Panc1 (cell line): ENCODE results near the gene VWDE. TPM values are rescaled to one million over a fixed set of nuclear protein-coding genes. Genes with fewer than 3 reads are reported as not detected.

Source experiments
- ATAC-seq: fragments of 200-7000 bp; cut with Tn5 transposase; 2 replicates; pipeline ENCODE4 v1.9.1; 2020; ENCODE audit warnings: mild to moderate bottlenecking, moderate library complexity
- BruUV-seq: library from RNA; stranded (reverse); fragments of 400-500 nt; replicated peaks from 2 replicates; lab custom pipeline; 2021; lab: Mats Ljungman, UMichigan
- CTCF ChIA-PET: fragments of 300-600 bp; sonication (Branson Sonifier 250); formaldehyde crosslinking; loops from one replicate; lab custom pipeline; 2022; ENCODE audit warnings: antibody characterized with exemption; lab: Charles Lee
- POLR2A ChIA-PET: fragments of 300-600 bp; sonication (Branson Sonifier 250); formaldehyde crosslinking; loops from one replicate; lab custom pipeline; 2022; ENCODE audit warnings: antibody characterized with exemption; lab: Charles Lee
- DNase-seq: peaks from one replicate; pipeline ENCODE4 v3.0.0-alpha.2; 2010; ENCODE audit warnings: low read depth, low spot score
- H3K27ac ChIP-seq: 2 replicates; pipeline ENCODE4 v1.5.1; 2011; ENCODE audit warnings: mild to moderate bottlenecking, low read length, inconsistent platforms
- H3K27me3 ChIP-seq: fragments of 200-500 bp; sonication (Bioruptor generic); 2 replicates; pipeline ENCODE4 v1.6.0; 2014; ENCODE audit warnings: low read length, inconsistent platforms; ENCODE audit not compliant: control insufficient read depth, insufficient read depth
- H3K36me3 ChIP-seq: fragments of 200-500 bp; sonication (Bioruptor generic); 2 replicates; pipeline ENCODE4 v1.5.1; 2014; ENCODE audit warnings: inconsistent platforms, mild to moderate bottlenecking, low read length, moderate library complexity; ENCODE audit not compliant: control insufficient read depth, insufficient read depth
- H3K4me1 ChIP-seq: 2 replicates; pipeline ENCODE4 v1.5.1; 2011; ENCODE audit warnings: inconsistent platforms, mild to moderate bottlenecking, low read length, moderate library complexity; ENCODE audit not compliant: control insufficient read depth, insufficient read depth
- H3K4me3 ChIP-seq, 2 experiments: 2 replicates each; pipeline ENCODE4 v1.5.1; 2011 to 2012; ENCODE audit warnings: low read depth in 2 of 2, low read length in 2 of 2, mild to moderate bottlenecking in 2 of 2, inconsistent platforms in 1 of 2, moderate library complexity in 1 of 2
- H3K9me3 ChIP-seq: fragments of 200-500 bp; sonication (Bioruptor generic); 2 replicates; pipeline ENCODE4 v1.5.1; 2014; ENCODE audit warnings: low read depth, mild to moderate bottlenecking, inconsistent platforms, low read length, moderate library complexity; ENCODE audit not compliant: control insufficient read depth, insufficient read depth
- POLR2AphosphoS5 ChIP-seq: IDR thresholded peaks from 2 replicates; pipeline ENCODE4 v1.6.1; 2012; ENCODE audit warnings: mild to moderate bottlenecking, low read depth, low read length, moderate library complexity
- SIN3A ChIP-seq: IDR thresholded peaks from 2 replicates; pipeline ENCODE4 v1.6.1; 2012; ENCODE audit warnings: low read depth, mild to moderate bottlenecking, low read length, moderate library complexity, borderline replicate concordance; ENCODE audit not compliant: insufficient read depth
- TCF7L2 ChIP-seq: IDR thresholded peaks from 2 replicates; pipeline ENCODE4 v1.6.1; 2011; ENCODE audit warnings: mild to moderate bottlenecking, low read depth, low read length, inconsistent platforms
- in situ Hi-C: cut with HindIII; loops from 2 replicates; pipeline ENCODE4 v1.10.0; 2016; ENCODE audit warnings: low sequenced_read_pairs, low pct_unique_long_range_greater_than_20kb
- intact Hi-C: fragments of 100-400 bp; cut with micrococcal nuclease; formaldehyde crosslinking; loops from one replicate; pipeline ENCODE4 v1.10.0; 2022; ENCODE audit not compliant: unreplicated experiment
- total RNA-seq: library from RNA; stranded (reverse); gene quantifications from one replicate; pipeline ENCODE4 v1.2.1, GENCODE V29; 2021; ENCODE audit not compliant: unreplicated experiment
- TF ChIP-seq, protein P1 (sequence below): fragments of 450-650 bp; IDR thresholded peaks from 2 replicates; pipeline ENCODE4 v1.5.1; 2017; ENCODE audit warnings: mild to moderate bottlenecking
- TF ChIP-seq, protein P2 (sequence below), 2 experiments: IDR thresholded peaks; 2 replicates each; pipeline ENCODE4 v1.6.1; 2011 to 2012; ENCODE audit warnings: low read depth in 2 of 2, control low read depth in 1 of 2, low read length in 1 of 2, mild to moderate bottlenecking in 1 of 2, moderate library complexity in 1 of 2; ENCODE audit not compliant: insufficient read depth in 1 of 2

VWDE gene
- total RNA-seq, 1 experiment from 2014 or later = 8.5 TPM

DNA sequence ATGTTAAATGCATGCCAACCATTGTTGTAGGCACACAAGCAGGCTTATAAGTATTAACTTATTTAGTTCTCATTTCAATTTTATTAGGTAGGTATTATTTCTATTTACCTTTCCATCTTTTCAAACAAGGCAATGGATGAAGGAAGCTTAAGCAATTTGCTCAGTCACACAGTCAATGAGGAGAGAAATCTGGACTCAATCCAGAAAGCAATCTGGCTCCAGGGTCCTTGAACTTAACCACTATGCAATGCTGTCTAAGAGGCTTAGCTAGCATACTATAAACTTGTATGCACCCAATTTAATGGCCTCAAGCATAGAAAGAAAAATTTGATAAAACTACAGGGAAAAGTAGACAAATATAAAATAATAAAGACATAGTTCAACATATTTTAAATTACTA is 88.6 kb downstream of the VWDE start:
- BruUV-seq = no TSS peak
- H3K9me3 ChIP-seq = no peaks in the 10 kb centered on the region
- H3K27ac ChIP-seq = no peak overlapping the region
- in situ Hi-C loops = no loop called here
- intact Hi-C loops = no loop called here
- ATAC-seq (no peak), DNase-seq (no peak)
- ChIA-PET POLR2A (interaction anchor here (0.6 kb wide), 1 partner anchor 230 kb away, joined by 3 read pairs; no protein-coding TSS in a partner anchor), CTCF (no interaction called here)
- H3K4me1 ChIP-seq = no peaks in the 10 kb centered on the region
- no peaks in the 10 kb centered on the region for H3K36me3 ChIP-seq
- no peak overlapping the region for H3K4me3 ChIP-seq
- no peak for TF ChIP-seq POLR2AphosphoS5
- TF ChIP-seq SIN3A = no peak
- no peak for TF ChIP-seq TCF7L2
- TF ChIP-seq, protein P1, sequence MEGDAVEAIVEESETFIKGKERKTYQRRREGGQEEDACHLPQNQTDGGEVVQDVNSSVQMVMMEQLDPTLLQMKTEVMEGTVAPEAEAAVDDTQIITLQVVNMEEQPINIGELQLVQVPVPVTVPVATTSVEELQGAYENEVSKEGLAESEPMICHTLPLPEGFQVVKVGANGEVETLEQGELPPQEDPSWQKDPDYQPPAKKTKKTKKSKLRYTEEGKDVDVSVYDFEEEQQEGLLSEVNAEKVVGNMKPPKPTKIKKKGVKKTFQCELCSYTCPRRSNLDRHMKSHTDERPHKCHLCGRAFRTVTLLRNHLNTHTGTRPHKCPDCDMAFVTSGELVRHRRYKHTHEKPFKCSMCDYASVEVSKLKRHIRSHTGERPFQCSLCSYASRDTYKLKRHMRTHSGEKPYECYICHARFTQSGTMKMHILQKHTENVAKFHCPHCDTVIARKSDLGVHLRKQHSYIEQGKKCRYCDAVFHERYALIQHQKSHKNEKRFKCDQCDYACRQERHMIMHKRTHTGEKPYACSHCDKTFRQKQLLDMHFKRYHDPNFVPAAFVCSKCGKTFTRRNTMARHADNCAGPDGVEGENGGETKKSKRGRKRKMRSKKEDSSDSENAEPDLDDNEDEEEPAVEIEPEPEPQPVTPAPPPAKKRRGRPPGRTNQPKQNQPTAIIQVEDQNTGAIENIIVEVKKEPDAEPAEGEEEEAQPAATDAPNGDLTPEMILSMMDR = no peak
- TF ChIP-seq, protein P2, sequence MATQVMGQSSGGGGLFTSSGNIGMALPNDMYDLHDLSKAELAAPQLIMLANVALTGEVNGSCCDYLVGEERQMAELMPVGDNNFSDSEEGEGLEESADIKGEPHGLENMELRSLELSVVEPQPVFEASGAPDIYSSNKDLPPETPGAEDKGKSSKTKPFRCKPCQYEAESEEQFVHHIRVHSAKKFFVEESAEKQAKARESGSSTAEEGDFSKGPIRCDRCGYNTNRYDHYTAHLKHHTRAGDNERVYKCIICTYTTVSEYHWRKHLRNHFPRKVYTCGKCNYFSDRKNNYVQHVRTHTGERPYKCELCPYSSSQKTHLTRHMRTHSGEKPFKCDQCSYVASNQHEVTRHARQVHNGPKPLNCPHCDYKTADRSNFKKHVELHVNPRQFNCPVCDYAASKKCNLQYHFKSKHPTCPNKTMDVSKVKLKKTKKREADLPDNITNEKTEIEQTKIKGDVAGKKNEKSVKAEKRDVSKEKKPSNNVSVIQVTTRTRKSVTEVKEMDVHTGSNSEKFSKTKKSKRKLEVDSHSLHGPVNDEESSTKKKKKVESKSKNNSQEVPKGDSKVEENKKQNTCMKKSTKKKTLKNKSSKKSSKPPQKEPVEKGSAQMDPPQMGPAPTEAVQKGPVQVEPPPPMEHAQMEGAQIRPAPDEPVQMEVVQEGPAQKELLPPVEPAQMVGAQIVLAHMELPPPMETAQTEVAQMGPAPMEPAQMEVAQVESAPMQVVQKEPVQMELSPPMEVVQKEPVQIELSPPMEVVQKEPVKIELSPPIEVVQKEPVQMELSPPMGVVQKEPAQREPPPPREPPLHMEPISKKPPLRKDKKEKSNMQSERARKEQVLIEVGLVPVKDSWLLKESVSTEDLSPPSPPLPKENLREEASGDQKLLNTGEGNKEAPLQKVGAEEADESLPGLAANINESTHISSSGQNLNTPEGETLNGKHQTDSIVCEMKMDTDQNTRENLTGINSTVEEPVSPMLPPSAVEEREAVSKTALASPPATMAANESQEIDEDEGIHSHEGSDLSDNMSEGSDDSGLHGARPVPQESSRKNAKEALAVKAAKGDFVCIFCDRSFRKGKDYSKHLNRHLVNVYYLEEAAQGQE (IDR thresholded peaks at IDR 0.05; ENCODE audit: insufficient read depth in 1 of 2, low read depth in 2 of 2, low read length in 1 of 2) = no peak
- H3K27me3 ChIP-seq = no peaks in the 10 kb centered on the region

DNA sequence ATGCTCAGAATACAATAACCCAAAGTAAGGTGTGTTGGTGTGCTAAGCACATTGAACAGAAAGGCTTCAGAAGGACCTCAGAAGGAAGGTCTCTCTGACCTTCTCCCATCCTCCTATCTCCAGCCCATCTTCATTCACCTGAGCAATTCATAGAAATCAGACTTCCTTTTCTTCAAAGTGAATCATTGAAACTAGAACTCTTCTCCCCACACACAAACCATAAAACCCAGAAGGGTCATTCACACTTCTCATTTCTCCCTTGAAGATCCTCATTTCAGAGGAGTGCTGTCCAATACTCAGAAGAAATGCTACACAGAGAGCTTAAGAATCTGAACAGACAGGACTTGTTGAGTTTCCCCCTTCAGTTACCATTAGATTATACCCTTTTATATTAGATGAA is 89.5 kb downstream of the VWDE start:
- H3K4me1 ChIP-seq = no peaks in the 10 kb centered on the region
- TF ChIP-seq SIN3A (no peak), POLR2AphosphoS5 (no peak)
- TF ChIP-seq, protein P1 = no peak
- no peaks in the 10 kb centered on the region for H3K9me3 ChIP-seq
- in situ Hi-C loops (no loop called here), intact Hi-C loops (no loop called here)
- H3K4me3 ChIP-seq = no peak overlapping the region
- ChIA-PET POLR2A (interaction anchor here (0.6 kb wide), 1 partner anchor 229 kb away, joined by 3 read pairs; no protein-coding TSS in a partner anchor), CTCF (no interaction called here)
- no peaks in the 10 kb centered on the region for H3K27me3 ChIP-seq
- DNase-seq (no peak), ATAC-seq (no peak)
- no TSS peak for BruUV-seq
- no peak overlapping the region for H3K27ac ChIP-seq
- no peaks in the 10 kb centered on the region for H3K36me3 ChIP-seq
